ENCODE results near the gene PPL.

Gene PPL

GRCh38 chr16:4877380-4877685, 59.6 kb downstream of the PPL start:
- H3K4me3 Mint-ChIP-seq = no peak overlapping the region
- no peaks in the 10 kb centered on the region for H3K9me3 Mint-ChIP-seq
- DNase-seq = no peak
- H3K27me3 Mint-ChIP-seq = no peaks in the 10 kb centered on the region
- H3K4me1 Mint-ChIP-seq = no peaks in the 10 kb centered on the region
- no peak overlapping the region for H3K27ac Mint-ChIP-seq
- no peak for ATAC-seq

- Mint-ChIP-seq H3K27ac (peak overlapping the region; percentile 24 to 72), H3K9me3 (no peaks in the 10 kb centered on the region), H3K4me1 (no peaks in the 10 kb centered on the region), H3K4me3 (no peak overlapping the region), H3K27me3 (no peaks in the 10 kb centered on the region)
- DNase-seq (no peak), ATAC-seq (no peak)
Measured at GRCh38 chr16:4876646-4877379, 60.1 kb downstream of the PPL start.

- Mint-ChIP-seq H3K4me3 (no peak overlapping the region), H3K27ac (peak overlapping the region; percentile 27 to 86), H3K27me3 (no peaks in the 10 kb centered on the region), H3K4me1 (no peaks in the 10 kb centered on the region), H3K9me3 (no peaks in the 10 kb centered on the region)
- ATAC-seq (no peak), DNase-seq (no peak)
Measured at GRCh38 chr16:4874666-4875065, 62.3 kb downstream of the PPL start.

- H3K9me3 Mint-ChIP-seq = no peaks in the 10 kb centered on the region
- ATAC-seq = no peak
- no peaks in the 10 kb centered on the region for H3K27me3 Mint-ChIP-seq
- no peak overlapping the region for H3K27ac Mint-ChIP-seq
- no peak overlapping the region for H3K4me3 Mint-ChIP-seq
- no peak for DNase-seq
- no peaks in the 10 kb centered on the region for H3K4me1 Mint-ChIP-seq
Measured at GRCh38 chr16:4873091-4873490, 63.9 kb downstream of the PPL start.

GRCh38 chr16:4871071-4871470, 65.9 kb downstream of the PPL start:
- peaks cover 5% of the 10 kb centered on the region for H3K4me1 Mint-ChIP-seq
- H3K9me3 Mint-ChIP-seq = no peaks in the 10 kb centered on the region
- no peak overlapping the region for H3K27ac Mint-ChIP-seq
- DNase-seq (no peak), ATAC-seq (no peak)
- no peak overlapping the region for H3K4me3 Mint-ChIP-seq
- H3K27me3 Mint-ChIP-seq = no peaks in the 10 kb centered on the region

- Mint-ChIP-seq H3K4me3 (no peak overlapping the region), H3K27ac (no peak overlapping the region), H3K9me3 (no peaks in the 10 kb centered on the region), H3K4me1 (peaks cover 5% of the 10 kb centered on the region), H3K27me3 (no peaks in the 10 kb centered on the region)
- ATAC-seq (no peak), DNase-seq (no peak)
Measured at GRCh38 chr16:4870138-4870671, 66.7 kb downstream of the PPL start.

- Mint-ChIP-seq H3K9me3 (no peaks in the 10 kb centered on the region), H3K27me3 (no peaks in the 10 kb centered on the region), H3K27ac (no peak overlapping the region), H3K4me3 (no peak overlapping the region), H3K4me1 (peaks cover 5% of the 10 kb centered on the region)
- DNase-seq (no peak), ATAC-seq (no peak)
Measured at GRCh38 chr16:4869147-4869805, 67.7 kb downstream of the PPL start.

GRCh38 chr16:4868535-4868934, 68.4 kb downstream of the PPL start:
- Mint-ChIP-seq H3K27me3 (no peaks in the 10 kb centered on the region), H3K4me1 (peaks cover 5% of the 10 kb centered on the region), H3K9me3 (no peaks in the 10 kb centered on the region), H3K27ac (no peak overlapping the region), H3K4me3 (no peak overlapping the region)
- DNase-seq = no peak
- no peak for ATAC-seq

- DNase-seq (no peak), ATAC-seq (no peak)
- no peak overlapping the region for H3K27ac Mint-ChIP-seq
- no peak overlapping the region for H3K4me3 Mint-ChIP-seq
- H3K27me3 Mint-ChIP-seq = no peaks in the 10 kb centered on the region
- H3K9me3 Mint-ChIP-seq = no peaks in the 10 kb centered on the region
- H3K4me1 Mint-ChIP-seq = peaks cover 5% of the 10 kb centered on the region
Measured at GRCh38 chr16:4868026-4868425, 68.9 kb downstream of the PPL start.

GRCh38 chr16:4866586-4866985, 70.4 kb downstream of the PPL start:
- no peak overlapping the region for H3K27ac Mint-ChIP-seq
- H3K4me1 Mint-ChIP-seq = peaks cover 5% of the 10 kb centered on the region
- ATAC-seq (no peak), DNase-seq (no peak)
- no peaks in the 10 kb centered on the region for H3K9me3 Mint-ChIP-seq
- no peaks in the 10 kb centered on the region for H3K27me3 Mint-ChIP-seq
- H3K4me3 Mint-ChIP-seq = no peak overlapping the region

- no peak for ATAC-seq
- Mint-ChIP-seq H3K4me3 (no peak overlapping the region), H3K27me3 (no peaks in the 10 kb centered on the region), H3K4me1 (peaks cover 5% of the 10 kb centered on the region), H3K9me3 (no peaks in the 10 kb centered on the region), H3K27ac (peak overlapping the region in 1 of 2 donors; percentile 40)
- DNase-seq = no peak
Measured at GRCh38 chr16:4865231-4865860, 71.6 kb downstream of the PPL start.

- no peak for DNase-seq
- no peak for ATAC-seq
- H3K4me1 Mint-ChIP-seq = peaks cover 5% of the 10 kb centered on the region
- H3K9me3 Mint-ChIP-seq = no peaks in the 10 kb centered on the region
- H3K4me3 Mint-ChIP-seq = no peak overlapping the region
- H3K27ac Mint-ChIP-seq = peak overlapping the region in 1 of 2 donors; percentile 40
- no peaks in the 10 kb centered on the region for H3K27me3 Mint-ChIP-seq
Measured at GRCh38 chr16:4864728-4865127, 72.2 kb downstream of the PPL start.

GRCh38 chr16:4862639-4863038, 74.3 kb downstream of the PPL start:
- Mint-ChIP-seq H3K9me3 (no peaks in the 10 kb centered on the region), H3K4me1 (peaks cover 5% of the 10 kb centered on the region), H3K4me3 (no peak overlapping the region), H3K27me3 (no peaks in the 10 kb centered on the region), H3K27ac (no peak overlapping the region)
- no peak for DNase-seq
- no peak for ATAC-seq

GRCh38 chr16:4860727-4861342, 76.1 kb downstream of the PPL start:
- no peaks in the 10 kb centered on the region for H3K9me3 Mint-ChIP-seq
- no peak overlapping the region for H3K4me3 Mint-ChIP-seq
- no peaks in the 10 kb centered on the region for H3K27me3 Mint-ChIP-seq
- ATAC-seq (no peak), DNase-seq (no peak)
- no peaks in the 10 kb centered on the region for H3K4me1 Mint-ChIP-seq
- no peak overlapping the region for H3K27ac Mint-ChIP-seq

- DNase-seq = no peak
- no peak overlapping the region for H3K4me3 Mint-ChIP-seq
- no peaks in the 10 kb centered on the region for H3K4me1 Mint-ChIP-seq
- no peaks in the 10 kb centered on the region for H3K27me3 Mint-ChIP-seq
- ATAC-seq = no peak
- H3K27ac Mint-ChIP-seq = peak overlapping the region in 1 of 2 donors; percentile 91
- no peaks in the 10 kb centered on the region for H3K9me3 Mint-ChIP-seq
Measured at GRCh38 chr16:4859900-4860255, 77.1 kb downstream of the PPL start.

Data from stimulated activated naive CD8-positive, alpha-beta T cell treated with anti-CD3 and anti-CD28 coated beads, Interleukin-15, amount 100 ng/mL, for 72 hours (primary cell).